ENCODE data around the gene DPP6. TPM values are rescaled to one million over a fixed set of nuclear protein-coding genes. Genes with fewer than 3 reads are reported as not detected.

The DPP6 gene
- total RNA-seq, 2 experiments from 2014 or later, result not detected

DNA sequence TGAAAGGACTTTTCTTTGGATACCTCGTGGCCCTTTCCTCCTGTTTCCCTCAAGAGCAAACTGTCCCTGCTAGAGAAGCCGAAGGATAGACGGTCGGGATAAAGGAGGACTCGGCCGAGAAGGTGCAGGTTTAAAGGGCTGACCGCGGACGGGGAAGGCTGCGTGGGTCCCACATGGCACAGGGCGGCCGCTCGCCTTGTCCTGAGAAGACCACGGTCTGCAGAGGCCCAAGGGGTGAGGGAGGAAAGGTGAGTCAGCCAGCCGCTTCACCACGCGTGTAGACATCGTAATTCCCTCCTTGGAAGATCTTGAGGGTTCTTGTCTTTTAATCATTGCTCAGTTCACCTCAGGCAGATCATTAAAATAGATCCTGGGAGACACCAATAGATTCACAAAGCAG, 253.8 kb downstream of the DPP6 start:
- Mint-ChIP-seq H3K36me3 (ENCODE audit: low read depth) (no peaks in the 10 kb centered on the region), H3K4me1 (ENCODE audit: low read depth) (no peaks in the 10 kb centered on the region), H3K4me3 (no peak overlapping the region), H3K27me3 (no peaks in the 10 kb centered on the region), H3K9me3 (no peaks in the 10 kb centered on the region), H3K27ac (no peak overlapping the region)
- TF ChIP-seq, protein P1, sequence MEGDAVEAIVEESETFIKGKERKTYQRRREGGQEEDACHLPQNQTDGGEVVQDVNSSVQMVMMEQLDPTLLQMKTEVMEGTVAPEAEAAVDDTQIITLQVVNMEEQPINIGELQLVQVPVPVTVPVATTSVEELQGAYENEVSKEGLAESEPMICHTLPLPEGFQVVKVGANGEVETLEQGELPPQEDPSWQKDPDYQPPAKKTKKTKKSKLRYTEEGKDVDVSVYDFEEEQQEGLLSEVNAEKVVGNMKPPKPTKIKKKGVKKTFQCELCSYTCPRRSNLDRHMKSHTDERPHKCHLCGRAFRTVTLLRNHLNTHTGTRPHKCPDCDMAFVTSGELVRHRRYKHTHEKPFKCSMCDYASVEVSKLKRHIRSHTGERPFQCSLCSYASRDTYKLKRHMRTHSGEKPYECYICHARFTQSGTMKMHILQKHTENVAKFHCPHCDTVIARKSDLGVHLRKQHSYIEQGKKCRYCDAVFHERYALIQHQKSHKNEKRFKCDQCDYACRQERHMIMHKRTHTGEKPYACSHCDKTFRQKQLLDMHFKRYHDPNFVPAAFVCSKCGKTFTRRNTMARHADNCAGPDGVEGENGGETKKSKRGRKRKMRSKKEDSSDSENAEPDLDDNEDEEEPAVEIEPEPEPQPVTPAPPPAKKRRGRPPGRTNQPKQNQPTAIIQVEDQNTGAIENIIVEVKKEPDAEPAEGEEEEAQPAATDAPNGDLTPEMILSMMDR (IDR thresholded peaks at IDR 0.05), result no peak
- H3K4me1 ChIP-seq (ENCODE audit: insufficient read depth, low read length), result no peaks in the 10 kb centered on the region
- ChIA-PET CTCF (no interaction called here), POLR2A (no interaction called here)
- no peaks in the 10 kb centered on the region for H3K27me3 ChIP-seq (ENCODE audit: control insufficient read depth in 1 of 2, insufficient read depth in 2 of 2, low read length in 2 of 2)
- no peaks in the 10 kb centered on the region for H3K36me3 ChIP-seq (ENCODE audit: insufficient read depth, low read length)
- no peak overlapping the region for H3K27ac ChIP-seq (ENCODE audit: low read depth in 1 of 2, low read length in 2 of 2)
- no peak for ATAC-seq (ENCODE audit: poor library complexity)
- H3K4me3 ChIP-seq (ENCODE audit: low read length), result no peak overlapping the region
- intact Hi-C loops (cut with DNase I, micrococcal nuclease), result no loop called here
- peaks cover 0 to 18% of the 10 kb centered on the region in 2 experiments for H3K9me3 ChIP-seq (ENCODE audit: control insufficient read depth in 1 of 2, insufficient read depth in 1 of 2, low read length in 2 of 2)
- no peak for DNase-seq

DNA sequence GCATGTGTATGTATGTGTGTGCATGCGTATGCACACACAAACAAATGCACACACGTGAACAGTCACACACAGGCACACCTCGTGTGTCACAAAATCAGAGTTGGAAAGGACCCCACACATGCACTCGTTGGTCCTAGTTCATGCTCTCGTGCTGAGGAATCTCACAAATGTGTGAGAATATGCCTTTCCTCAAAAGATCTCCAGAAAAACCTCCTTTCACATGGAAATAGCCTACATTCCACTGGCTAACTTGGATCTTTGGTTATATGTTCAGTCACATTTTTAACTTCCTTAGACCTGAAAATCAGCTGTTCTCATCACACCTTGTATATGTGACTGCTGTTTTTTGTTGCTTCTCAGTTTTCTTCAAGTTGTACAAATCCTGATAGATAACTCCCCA, 256.7 kb downstream of the DPP6 start:
- H3K27me3 ChIP-seq (ENCODE audit: control insufficient read depth in 1 of 2, insufficient read depth in 2 of 2, low read length in 2 of 2), result no peaks in the 10 kb centered on the region
- no peak overlapping the region for H3K27ac Mint-ChIP-seq
- TF ChIP-seq, protein P1 (IDR thresholded peaks at IDR 0.05), result no peak
- H3K4me1 ChIP-seq (ENCODE audit: insufficient read depth, low read length), result no peaks in the 10 kb centered on the region
- H3K4me3 ChIP-seq (ENCODE audit: low read length), result no peak overlapping the region
- intact Hi-C loops (cut with DNase I, micrococcal nuclease), result no loop called here
- H3K27ac ChIP-seq (ENCODE audit: low read depth in 1 of 2, low read length in 2 of 2), result no peak overlapping the region
- ATAC-seq (ENCODE audit: poor library complexity) (no peak), DNase-seq (no peak)
- H3K36me3 ChIP-seq (ENCODE audit: insufficient read depth, low read length), result no peaks in the 10 kb centered on the region
- no peak overlapping the region for H3K4me3 Mint-ChIP-seq
- no peaks in the 10 kb centered on the region for H3K4me1 Mint-ChIP-seq (ENCODE audit: low read depth)
- no peaks in the 10 kb centered on the region for H3K36me3 Mint-ChIP-seq (ENCODE audit: low read depth)
- POLR2A ChIA-PET, result no interaction called here
- no peaks in the 10 kb centered on the region for H3K9me3 Mint-ChIP-seq
- peaks cover 0 to 14% of the 10 kb centered on the region in 2 experiments for H3K9me3 ChIP-seq (ENCODE audit: control insufficient read depth in 1 of 2, insufficient read depth in 1 of 2, low read length in 2 of 2)
- CTCF ChIA-PET, result no interaction called here
- H3K27me3 Mint-ChIP-seq, result no peaks in the 10 kb centered on the region

DNA sequence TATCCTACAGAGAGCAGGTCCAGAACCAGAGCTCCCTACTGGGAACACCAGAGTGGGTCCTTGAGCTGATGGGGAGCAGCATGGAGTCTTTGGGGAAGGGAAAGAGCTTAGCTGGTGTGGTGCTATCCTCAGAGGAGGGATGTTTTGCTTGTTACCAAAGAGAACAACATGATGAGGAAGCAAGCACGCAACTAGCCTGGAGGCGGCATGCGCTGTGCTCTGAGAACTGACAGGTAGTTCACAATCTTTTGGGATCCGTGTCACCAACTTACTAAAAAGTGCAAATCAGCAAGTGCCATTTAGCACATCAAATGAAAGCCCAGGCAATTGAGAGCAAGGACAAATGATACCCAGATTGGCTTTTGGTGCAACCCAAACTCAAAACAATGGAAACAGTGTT, 257.9 kb downstream of the DPP6 start:
- ChIA-PET CTCF (no interaction called here), POLR2A (no interaction called here)
- H3K4me1 ChIP-seq (ENCODE audit: insufficient read depth, low read length), result no peaks in the 10 kb centered on the region
- Mint-ChIP-seq H3K4me1 (ENCODE audit: low read depth) (no peaks in the 10 kb centered on the region), H3K36me3 (ENCODE audit: low read depth) (no peaks in the 10 kb centered on the region), H3K9me3 (no peaks in the 10 kb centered on the region), H3K27me3 (no peaks in the 10 kb centered on the region), H3K27ac (no peak overlapping the region), H3K4me3 (no peak overlapping the region)
- H3K9me3 ChIP-seq (ENCODE audit: control insufficient read depth in 1 of 2, insufficient read depth in 1 of 2, low read length in 2 of 2), result peaks cover 0 to 9% of the 10 kb centered on the region in 2 experiments
- H3K27ac ChIP-seq (ENCODE audit: low read depth in 1 of 2, low read length in 2 of 2), result no peak overlapping the region
- TF ChIP-seq, protein P1 (IDR thresholded peaks at IDR 0.05), result no peak
- no peak overlapping the region for H3K4me3 ChIP-seq (ENCODE audit: low read length)
- no peaks in the 10 kb centered on the region for H3K36me3 ChIP-seq (ENCODE audit: insufficient read depth, low read length)
- DNase-seq (no peak), ATAC-seq (ENCODE audit: poor library complexity) (no peak)
- intact Hi-C loops (cut with DNase I, micrococcal nuclease), result no loop called here
- no peaks in the 10 kb centered on the region for H3K27me3 ChIP-seq (ENCODE audit: control insufficient read depth in 1 of 2, insufficient read depth in 2 of 2, low read length in 2 of 2)

All from CD4-positive, alpha-beta T cell (primary cell).